ENCODE results near the gene TAGLN2.

TAGLN2 gene

DNA sequence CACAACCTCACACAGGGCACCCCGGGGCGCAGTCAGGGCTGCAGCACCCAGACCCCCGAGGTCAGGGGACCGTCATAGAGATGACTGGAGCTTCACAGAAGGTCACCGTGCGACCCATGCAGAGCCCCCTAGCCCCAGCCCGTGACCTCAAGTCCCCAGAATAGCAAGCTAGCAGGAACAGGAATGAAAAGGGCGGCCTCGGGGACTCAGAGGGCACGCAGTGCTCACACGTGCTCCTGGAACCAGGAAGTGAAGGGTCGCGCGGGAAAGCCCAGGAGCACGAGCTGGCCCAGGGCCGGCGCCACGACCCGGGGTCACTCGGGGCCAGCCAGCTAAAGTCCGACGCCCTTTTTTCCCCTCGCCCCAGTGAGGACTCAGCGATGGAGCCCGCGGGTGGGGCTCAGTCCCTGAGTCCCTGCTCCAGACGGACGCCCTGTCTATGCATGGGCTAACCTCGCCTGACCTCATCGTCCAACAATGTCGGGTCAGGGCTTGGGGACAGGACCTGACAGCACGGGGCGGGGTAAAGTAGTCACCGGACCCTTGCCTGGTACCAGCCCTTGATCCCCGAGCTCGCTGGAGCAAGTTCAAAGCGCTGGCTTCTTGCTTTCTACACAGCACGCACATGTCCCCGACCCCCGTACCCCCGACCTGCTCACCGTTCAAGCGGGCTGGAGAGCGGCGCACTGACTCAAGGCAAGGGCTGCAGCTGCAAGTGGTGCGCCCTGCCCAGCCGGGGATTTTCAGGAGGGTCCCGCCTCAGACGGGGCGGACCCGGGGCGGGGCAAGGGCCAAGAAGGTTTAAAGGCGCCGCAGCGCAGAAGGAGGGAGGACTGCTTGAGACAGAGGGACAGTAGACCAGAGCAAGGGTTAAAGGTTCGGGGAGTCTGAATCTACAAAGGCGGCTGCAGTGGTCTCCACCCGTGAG lies at the start of gene TAGLN2:
TAGLN2 (minus strand) TSS at position 717 of the 928 bp plus-strand sequence. CDS start 4,998 bp downstream, outside the sequence.
- Histone ChIP-seq H3K9me3 (no peaks in the 10 kb centered on the region), H3K9ac (peak within 1 kb of the TSS; percentile 96), H4K20me1 (peaks cover 44% of the 10 kb centered on the region), H3K36me3 (peaks cover 57% of the 10 kb centered on the region), H3K4me2 (peak within 1 kb of the TSS; percentile 88), H3K4me1 (peaks cover 50% of the 10 kb centered on the region), H3K4me3 (peak within 1 kb of the TSS; percentile 96), H3K27ac (peak within 1 kb of the TSS; percentile 96), H3K27me3 (no peaks in the 10 kb centered on the region)
- TF ChIP-seq Cebpa-rat (IDR thresholded peaks at IDR 0.05) = no peak

DNA sequence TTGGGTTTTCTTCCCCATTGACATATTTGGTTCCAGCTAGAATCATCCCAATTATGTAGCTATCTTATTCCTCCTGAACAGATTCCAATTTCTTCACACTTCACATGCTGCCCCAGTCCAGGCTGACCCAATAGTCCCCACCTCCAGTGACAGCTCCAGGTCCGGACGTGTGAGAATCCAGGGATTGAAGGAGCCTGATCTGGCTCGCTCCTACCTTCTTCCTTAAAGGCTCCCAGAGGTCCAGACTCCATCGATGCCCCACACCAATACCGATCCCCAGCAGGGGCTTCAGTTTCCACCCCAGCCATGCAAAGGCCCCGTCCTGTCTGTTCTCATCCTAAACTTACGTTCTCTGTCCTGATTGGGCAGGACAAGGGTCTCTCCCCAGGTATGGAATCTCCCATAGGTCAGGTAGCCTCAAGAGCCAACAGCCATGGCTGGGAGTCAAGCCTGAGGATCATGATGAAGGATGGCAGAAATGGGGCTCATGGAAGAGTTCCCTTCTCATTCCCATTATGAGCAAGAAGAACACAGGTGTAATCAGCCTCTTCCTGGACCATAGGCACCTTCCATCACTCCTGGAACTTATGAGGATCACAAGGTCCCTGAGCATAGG lies 49.2 kb upstream of the TAGLN2 start:
- Histone ChIP-seq H3K4me1 (no peaks in the 10 kb centered on the region), H3K27me3 (no peaks in the 10 kb centered on the region), H3K36me3 (no peaks in the 10 kb centered on the region), H3K27ac (no peak overlapping the region), H3K4me2 (no peak overlapping the region), H3K9ac (no peak overlapping the region), H3K4me3 (no peak overlapping the region), H4K20me1 (no peaks in the 10 kb centered on the region), H3K9me3 (no peaks in the 10 kb centered on the region)
- no peak for TF ChIP-seq Cebpa-rat (IDR thresholded peaks at IDR 0.05)

DNA sequence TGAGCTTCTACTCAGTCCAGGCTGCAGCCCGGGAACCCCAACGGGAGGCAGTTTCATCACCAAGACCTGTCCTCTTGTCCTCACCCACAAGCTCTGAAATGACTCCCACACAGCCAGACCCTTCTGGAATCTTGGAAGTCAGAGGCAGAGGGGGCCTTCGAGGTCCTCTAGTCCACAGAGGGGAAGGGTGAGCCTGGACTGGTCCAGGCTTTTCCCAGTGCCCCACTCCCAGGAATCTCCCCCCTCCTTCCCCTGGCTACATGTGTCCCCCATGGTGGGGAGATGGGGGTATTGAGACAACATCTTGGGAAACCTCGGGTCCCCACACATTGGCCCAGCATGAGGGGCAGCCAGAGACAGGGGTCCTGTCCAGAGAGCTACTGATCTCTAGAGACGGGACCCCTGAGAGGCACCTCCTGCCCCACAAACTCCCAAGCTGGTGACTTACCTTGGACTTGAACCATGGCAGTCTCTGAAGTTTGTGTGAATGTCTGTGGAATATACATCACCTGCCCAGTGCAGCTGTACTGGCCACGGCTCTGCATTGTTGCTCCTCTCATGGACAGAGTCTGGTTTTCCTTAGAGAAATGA lies 48.1 kb upstream of the TAGLN2 start:
- Histone ChIP-seq H3K36me3 (no peaks in the 10 kb centered on the region), H3K4me1 (no peaks in the 10 kb centered on the region), H3K27ac (no peak overlapping the region), H3K9ac (no peak overlapping the region), H3K4me3 (no peak overlapping the region), H3K27me3 (no peaks in the 10 kb centered on the region), H4K20me1 (no peaks in the 10 kb centered on the region), H3K4me2 (no peak overlapping the region), H3K9me3 (no peaks in the 10 kb centered on the region)
- TF ChIP-seq Cebpa-rat (IDR thresholded peaks at IDR 0.05) = no peak

DNA sequence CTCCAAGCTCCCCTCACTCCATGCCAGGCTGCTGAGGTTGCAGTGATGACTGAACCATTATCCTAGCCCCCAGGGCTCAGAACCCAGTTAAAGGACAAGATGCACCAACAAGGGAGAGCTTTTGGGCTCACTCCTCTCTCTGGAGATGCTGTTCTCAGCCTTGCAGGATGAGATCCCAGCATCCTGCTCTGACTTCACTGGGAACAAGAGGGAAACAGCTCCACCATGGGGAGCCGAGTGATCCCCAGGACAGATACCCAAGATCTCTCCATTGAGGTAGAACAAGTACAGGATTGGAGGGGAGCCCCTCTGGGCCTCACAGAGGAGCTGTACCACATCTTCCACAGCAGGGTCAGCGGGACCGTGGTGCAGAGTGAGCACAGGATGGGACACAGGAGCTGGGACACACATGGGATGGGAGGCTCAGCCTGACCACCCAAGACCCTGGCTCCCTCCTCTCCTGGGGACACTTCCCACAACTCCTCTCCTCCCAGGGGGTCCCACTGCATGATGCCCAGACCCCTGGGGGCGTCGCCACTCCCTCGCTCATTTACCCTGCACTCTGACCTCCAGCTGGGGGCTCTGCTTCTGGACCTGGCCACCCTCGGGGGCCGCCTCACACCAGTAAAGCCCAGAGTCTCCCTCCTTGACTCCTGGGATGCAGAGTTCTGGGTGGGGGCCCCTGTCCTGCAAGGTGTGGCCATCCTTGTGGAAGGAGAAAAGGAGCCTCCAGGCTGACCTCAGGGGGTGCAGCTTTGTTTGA lies 47.3 kb upstream of the TAGLN2 start:
- Histone ChIP-seq H3K4me1 (no peaks in the 10 kb centered on the region), H3K4me2 (no peak overlapping the region), H3K4me3 (no peak overlapping the region), H3K36me3 (no peaks in the 10 kb centered on the region), H3K9ac (no peak overlapping the region), H4K20me1 (no peaks in the 10 kb centered on the region), H3K27ac (no peak overlapping the region), H3K27me3 (no peaks in the 10 kb centered on the region), H3K9me3 (no peaks in the 10 kb centered on the region)
- no peak for TF ChIP-seq Cebpa-rat (IDR thresholded peaks at IDR 0.05)

DNA sequence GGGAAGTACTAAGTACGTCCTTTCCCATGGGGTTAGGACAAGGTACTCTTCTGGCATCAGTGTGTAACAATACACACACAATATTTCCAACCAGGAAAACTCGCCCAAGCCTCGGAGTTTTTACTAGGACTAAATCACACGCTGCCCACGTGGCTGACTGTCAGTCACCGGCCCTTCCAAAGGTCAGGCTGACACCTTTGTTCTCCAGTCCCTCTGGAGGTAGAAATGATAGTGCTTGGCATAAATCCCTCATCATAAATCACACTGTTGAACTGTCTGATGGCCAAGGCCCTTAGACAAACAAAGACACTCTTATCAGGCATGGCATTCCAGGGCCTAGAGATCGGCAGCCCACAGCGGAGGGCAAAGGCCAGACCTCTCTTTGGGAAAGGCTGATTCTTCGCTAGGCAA lies 45.6 kb upstream of the TAGLN2 start:
- TF ChIP-seq Cebpa-rat (IDR thresholded peaks at IDR 0.05) = no peak
- Histone ChIP-seq H3K36me3 (no peaks in the 10 kb centered on the region), H3K4me2 (no peak overlapping the region), H3K27me3 (no peaks in the 10 kb centered on the region), H3K27ac (no peak overlapping the region), H4K20me1 (no peaks in the 10 kb centered on the region), H3K4me3 (no peak overlapping the region), H3K4me1 (no peaks in the 10 kb centered on the region), H3K9me3 (no peaks in the 10 kb centered on the region), H3K9ac (no peak overlapping the region)

DNA sequence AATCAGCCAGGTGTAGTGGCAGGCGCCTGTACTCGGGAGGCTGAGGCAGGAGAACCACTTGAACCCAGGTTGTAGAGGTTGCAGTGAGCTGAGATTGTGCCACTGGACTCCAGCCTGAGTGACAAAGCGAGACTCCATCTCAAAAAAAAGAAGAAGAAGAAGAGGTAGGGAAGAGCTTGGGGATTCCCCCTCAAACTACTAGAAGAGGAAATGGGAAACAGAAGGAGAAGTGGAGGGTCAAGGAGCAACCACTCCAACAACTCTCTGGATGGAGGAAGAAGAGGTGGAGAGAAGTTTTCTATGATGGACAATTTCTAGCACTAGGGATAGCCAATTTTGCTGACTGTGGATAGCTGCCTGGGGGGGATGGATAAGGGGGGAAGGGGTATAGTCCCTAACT lies 43.6 kb upstream of the TAGLN2 start:
- H3K9me3 ChIP-seq = no peaks in the 10 kb centered on the region
- no peak for TF ChIP-seq Cebpa-rat (IDR thresholded peaks at IDR 0.05)
- no peak overlapping the region for H3K27ac ChIP-seq
- H3K27me3 ChIP-seq = no peaks in the 10 kb centered on the region
- no peaks in the 10 kb centered on the region for H4K20me1 ChIP-seq
- no peak overlapping the region for H3K9ac ChIP-seq
- H3K36me3 ChIP-seq = no peaks in the 10 kb centered on the region
- H3K4me2 ChIP-seq = no peak overlapping the region
- H3K4me1 ChIP-seq = no peaks in the 10 kb centered on the region
- H3K4me3 ChIP-seq = no peak overlapping the region

DNA sequence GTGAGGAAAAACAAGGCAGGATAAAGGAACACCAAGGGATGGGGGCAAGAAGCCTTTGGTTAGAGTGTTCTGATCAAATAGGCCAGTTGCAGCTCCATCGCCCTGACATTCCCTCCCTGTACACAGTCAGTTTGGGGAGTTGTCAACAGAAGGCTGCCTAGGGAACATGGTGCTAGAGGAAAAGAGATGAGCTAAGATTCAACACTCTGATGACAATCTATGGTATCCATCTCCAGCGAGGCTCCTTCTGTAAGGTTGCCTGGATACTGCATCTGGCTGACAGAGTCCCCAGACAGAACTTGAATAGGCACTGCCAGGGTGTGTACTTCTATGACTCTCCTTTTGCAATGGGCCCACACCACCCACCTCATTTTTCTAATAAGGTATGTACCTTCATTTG lies 40.0 kb upstream of the TAGLN2 start:
- Histone ChIP-seq H3K4me2 (no peak overlapping the region), H3K9me3 (no peaks in the 10 kb centered on the region), H3K27me3 (no peaks in the 10 kb centered on the region), H3K27ac (no peak overlapping the region), H3K9ac (no peak overlapping the region), H3K36me3 (no peaks in the 10 kb centered on the region), H4K20me1 (no peaks in the 10 kb centered on the region), H3K4me3 (no peak overlapping the region), H3K4me1 (no peaks in the 10 kb centered on the region)
- no peak for TF ChIP-seq Cebpa-rat (IDR thresholded peaks at IDR 0.05)

DNA sequence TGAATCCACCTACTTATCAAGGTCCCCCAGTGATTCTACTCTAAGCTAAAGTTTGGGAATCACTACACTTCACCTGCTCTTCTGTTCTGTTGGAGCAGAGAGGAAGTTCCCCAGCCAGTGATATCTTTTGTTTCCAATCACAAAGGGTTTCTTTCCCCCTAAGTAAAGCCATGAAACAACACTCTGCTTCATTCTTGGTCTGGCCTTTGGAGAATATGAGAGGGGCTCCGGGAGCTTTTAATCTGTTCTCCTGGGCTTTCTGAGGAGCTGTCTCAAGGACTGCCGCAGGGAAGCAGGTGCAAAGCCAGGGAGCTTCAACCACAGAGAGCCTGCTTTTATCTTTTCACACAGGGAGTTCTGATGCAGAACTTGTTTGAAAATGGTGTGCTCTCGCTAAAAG lies 38.8 kb upstream of the TAGLN2 start:
- Histone ChIP-seq H3K27me3 (no peaks in the 10 kb centered on the region), H3K4me1 (no peaks in the 10 kb centered on the region), H3K36me3 (no peaks in the 10 kb centered on the region), H3K9ac (no peak overlapping the region), H3K4me2 (no peak overlapping the region), H4K20me1 (no peaks in the 10 kb centered on the region), H3K9me3 (no peaks in the 10 kb centered on the region), H3K4me3 (no peak overlapping the region), H3K27ac (no peak overlapping the region)
- no peak for TF ChIP-seq Cebpa-rat (IDR thresholded peaks at IDR 0.05)

DNA sequence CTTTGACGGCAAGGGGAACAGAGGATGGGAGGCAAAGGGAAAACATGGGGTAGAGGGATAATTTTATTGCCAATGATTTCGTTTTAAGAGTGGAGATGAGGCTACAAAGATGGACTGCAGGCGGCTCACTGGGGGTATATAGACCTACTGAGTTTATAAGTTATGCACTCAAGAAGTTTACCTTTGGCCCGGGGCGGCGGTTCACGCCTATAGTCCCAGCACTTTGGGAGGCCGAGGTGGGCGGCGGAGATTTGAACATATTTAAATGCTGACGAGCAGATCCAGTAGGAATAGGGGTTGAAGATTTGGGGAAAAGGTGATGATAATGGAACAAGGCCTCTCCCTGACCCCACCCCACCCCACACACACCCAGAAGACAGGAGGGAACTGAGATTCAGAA lies 36.9 kb upstream of the TAGLN2 start:
- Histone ChIP-seq H3K9ac (no peak overlapping the region), H3K27ac (no peak overlapping the region), H3K4me2 (no peak overlapping the region), H3K9me3 (no peaks in the 10 kb centered on the region), H3K4me3 (no peak overlapping the region), H3K27me3 (no peaks in the 10 kb centered on the region), H3K4me1 (no peaks in the 10 kb centered on the region), H4K20me1 (no peaks in the 10 kb centered on the region), H3K36me3 (no peaks in the 10 kb centered on the region)
- TF ChIP-seq Cebpa-rat (IDR thresholded peaks at IDR 0.05) = no peak

All from BLaER1 (cell line).